HL-60 (cell line): ENCODE results near the gene COPE.

Experiments
- DNase-seq, 2 experiments: peaks; one replicate each; pipeline ENCODE4 v3.0.0-alpha.2; 2010 to 2020; ENCODE audit warnings: low read depth in 1 of 2, low spot score in 1 of 2
- H3K27ac ChIP-seq: fragments of 250-450 bp; sonication (Bioruptor Pico); replicated peaks from 2 replicates; pipeline ENCODE4 v1.5.1; 2020; ENCODE audit warnings: mild to moderate bottlenecking, moderate library complexity
- H3K27me3 ChIP-seq: fragments of 250-450 bp; sonication (Bioruptor Pico); 2 replicates; pipeline ENCODE4 v1.5.1; 2021; ENCODE audit warnings: mild to moderate bottlenecking, moderate library complexity; ENCODE audit not compliant: insufficient read depth, poor library complexity, severe bottlenecking
- H3K4me3 ChIP-seq: replicated peaks from 2 replicates; pipeline ENCODE4 v1.5.1; 2011; ENCODE audit warnings: mild to moderate bottlenecking, control low read depth, low read length; ENCODE audit not compliant: insufficient read depth
- GABPA ChIP-seq: IDR thresholded peaks from 2 replicates; pipeline ENCODE4 v1.6.1; 2012; ENCODE audit warnings: low read depth
- POLR2AphosphoS5 ChIP-seq: IDR thresholded peaks from 2 replicates; pipeline ENCODE4 v1.6.1; 2012; ENCODE audit warnings: low read depth
- SPI1 ChIP-seq: IDR thresholded peaks from 2 replicates; pipeline ENCODE4 v1.6.1; 2012; ENCODE audit warnings: low read depth, mild to moderate bottlenecking, borderline replicate concordance
- TF ChIP-seq, protein P1 (sequence below): IDR thresholded peaks from 2 replicates; pipeline ENCODE4 v1.6.1; 2012; ENCODE audit warnings: low read depth; ENCODE audit not compliant: insufficient replicate concordance
- TF ChIP-seq, protein P2 (sequence below): IDR thresholded peaks from one replicate; pipeline ENCODE4 v1.5.1; 2011; ENCODE audit warnings: low read length, control low read depth, inconsistent platforms; ENCODE audit not compliant: insufficient read depth

The COPE gene

DNA sequence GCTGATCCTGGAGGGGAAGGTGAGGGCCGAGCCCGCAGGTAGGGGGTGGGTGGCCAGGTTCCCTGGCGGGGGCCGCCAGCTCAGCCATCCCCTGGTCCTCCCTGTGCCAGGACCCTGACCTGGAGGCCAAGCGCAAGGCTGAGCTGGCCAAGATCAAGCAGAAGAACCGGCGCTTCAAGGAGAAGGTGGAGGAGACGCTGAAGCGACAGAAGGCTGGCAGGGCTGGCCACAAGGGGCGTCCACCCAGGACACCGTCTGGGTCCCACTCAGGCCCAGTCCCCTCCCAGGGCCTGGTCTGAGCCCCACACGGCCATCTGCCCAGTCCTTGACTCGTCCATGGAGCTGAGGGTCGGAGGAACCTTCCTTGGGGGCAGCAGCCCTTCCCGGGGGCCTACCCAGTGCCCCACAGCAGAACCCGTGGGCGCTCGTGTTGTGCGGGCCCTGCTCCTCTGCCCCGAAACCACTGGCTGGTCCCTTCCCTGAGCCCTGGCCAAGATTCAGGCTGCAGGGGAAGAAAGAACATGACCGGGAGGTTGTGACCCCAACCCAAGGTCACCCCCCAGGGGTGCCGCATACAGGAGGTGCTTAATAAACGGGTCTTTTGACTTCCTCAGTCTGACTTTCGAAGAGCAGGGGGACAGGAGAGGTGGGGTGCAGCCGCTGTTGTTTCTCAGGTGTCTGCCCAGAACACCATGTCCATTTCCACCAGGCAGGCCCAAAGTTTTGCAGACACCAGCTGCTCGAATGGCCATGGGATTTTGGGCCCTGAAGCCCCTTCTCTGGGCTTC, 9.0 kb upstream of the COPE start:
- Histone ChIP-seq H3K27me3 (no peaks in the 10 kb centered on the region), H3K4me3 (no peak overlapping the region), H3K27ac (no peak overlapping the region)
- no peak for TF ChIP-seq GABPA
- no peak for TF ChIP-seq SPI1
- TF ChIP-seq, protein P1, sequence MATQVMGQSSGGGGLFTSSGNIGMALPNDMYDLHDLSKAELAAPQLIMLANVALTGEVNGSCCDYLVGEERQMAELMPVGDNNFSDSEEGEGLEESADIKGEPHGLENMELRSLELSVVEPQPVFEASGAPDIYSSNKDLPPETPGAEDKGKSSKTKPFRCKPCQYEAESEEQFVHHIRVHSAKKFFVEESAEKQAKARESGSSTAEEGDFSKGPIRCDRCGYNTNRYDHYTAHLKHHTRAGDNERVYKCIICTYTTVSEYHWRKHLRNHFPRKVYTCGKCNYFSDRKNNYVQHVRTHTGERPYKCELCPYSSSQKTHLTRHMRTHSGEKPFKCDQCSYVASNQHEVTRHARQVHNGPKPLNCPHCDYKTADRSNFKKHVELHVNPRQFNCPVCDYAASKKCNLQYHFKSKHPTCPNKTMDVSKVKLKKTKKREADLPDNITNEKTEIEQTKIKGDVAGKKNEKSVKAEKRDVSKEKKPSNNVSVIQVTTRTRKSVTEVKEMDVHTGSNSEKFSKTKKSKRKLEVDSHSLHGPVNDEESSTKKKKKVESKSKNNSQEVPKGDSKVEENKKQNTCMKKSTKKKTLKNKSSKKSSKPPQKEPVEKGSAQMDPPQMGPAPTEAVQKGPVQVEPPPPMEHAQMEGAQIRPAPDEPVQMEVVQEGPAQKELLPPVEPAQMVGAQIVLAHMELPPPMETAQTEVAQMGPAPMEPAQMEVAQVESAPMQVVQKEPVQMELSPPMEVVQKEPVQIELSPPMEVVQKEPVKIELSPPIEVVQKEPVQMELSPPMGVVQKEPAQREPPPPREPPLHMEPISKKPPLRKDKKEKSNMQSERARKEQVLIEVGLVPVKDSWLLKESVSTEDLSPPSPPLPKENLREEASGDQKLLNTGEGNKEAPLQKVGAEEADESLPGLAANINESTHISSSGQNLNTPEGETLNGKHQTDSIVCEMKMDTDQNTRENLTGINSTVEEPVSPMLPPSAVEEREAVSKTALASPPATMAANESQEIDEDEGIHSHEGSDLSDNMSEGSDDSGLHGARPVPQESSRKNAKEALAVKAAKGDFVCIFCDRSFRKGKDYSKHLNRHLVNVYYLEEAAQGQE = no peak
- TF ChIP-seq POLR2AphosphoS5 = no peak
- TF ChIP-seq, protein P2, sequence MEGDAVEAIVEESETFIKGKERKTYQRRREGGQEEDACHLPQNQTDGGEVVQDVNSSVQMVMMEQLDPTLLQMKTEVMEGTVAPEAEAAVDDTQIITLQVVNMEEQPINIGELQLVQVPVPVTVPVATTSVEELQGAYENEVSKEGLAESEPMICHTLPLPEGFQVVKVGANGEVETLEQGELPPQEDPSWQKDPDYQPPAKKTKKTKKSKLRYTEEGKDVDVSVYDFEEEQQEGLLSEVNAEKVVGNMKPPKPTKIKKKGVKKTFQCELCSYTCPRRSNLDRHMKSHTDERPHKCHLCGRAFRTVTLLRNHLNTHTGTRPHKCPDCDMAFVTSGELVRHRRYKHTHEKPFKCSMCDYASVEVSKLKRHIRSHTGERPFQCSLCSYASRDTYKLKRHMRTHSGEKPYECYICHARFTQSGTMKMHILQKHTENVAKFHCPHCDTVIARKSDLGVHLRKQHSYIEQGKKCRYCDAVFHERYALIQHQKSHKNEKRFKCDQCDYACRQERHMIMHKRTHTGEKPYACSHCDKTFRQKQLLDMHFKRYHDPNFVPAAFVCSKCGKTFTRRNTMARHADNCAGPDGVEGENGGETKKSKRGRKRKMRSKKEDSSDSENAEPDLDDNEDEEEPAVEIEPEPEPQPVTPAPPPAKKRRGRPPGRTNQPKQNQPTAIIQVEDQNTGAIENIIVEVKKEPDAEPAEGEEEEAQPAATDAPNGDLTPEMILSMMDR = no peak
- DNase-seq = no peak

DNA sequence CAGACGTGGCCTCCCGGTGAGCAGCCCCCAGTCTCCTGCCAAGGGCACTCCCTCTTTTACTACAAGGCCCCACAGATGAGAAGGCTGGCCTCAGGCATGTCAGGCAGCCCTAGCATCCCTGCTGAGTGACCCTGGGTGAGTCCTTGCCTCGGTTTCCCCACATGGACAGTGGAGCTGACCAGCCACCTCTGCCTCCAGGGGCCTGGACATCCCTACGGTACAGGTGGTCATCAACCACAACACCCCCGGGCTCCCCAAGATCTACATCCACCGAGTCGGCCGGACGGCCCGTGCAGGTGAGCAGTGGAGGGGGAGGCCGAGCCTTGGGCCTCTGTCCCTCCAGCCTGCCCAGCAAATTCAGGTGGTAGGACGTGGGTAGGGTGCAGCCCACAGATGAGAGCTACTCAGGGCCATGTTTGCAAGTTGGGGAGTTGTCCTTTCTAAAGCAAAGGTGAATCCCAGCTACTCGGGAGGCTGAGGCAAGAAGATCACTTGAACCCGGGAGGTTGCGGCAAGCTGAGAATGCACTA, 5.6 kb upstream of the COPE start:
- H3K27ac ChIP-seq = no peak overlapping the region
- H3K4me3 ChIP-seq = no peak overlapping the region
- no peak for TF ChIP-seq SPI1
- TF ChIP-seq, protein P1 = no peak
- TF ChIP-seq, protein P2 = no peak
- no peaks in the 10 kb centered on the region for H3K27me3 ChIP-seq
- DNase-seq = no peak

DNA sequence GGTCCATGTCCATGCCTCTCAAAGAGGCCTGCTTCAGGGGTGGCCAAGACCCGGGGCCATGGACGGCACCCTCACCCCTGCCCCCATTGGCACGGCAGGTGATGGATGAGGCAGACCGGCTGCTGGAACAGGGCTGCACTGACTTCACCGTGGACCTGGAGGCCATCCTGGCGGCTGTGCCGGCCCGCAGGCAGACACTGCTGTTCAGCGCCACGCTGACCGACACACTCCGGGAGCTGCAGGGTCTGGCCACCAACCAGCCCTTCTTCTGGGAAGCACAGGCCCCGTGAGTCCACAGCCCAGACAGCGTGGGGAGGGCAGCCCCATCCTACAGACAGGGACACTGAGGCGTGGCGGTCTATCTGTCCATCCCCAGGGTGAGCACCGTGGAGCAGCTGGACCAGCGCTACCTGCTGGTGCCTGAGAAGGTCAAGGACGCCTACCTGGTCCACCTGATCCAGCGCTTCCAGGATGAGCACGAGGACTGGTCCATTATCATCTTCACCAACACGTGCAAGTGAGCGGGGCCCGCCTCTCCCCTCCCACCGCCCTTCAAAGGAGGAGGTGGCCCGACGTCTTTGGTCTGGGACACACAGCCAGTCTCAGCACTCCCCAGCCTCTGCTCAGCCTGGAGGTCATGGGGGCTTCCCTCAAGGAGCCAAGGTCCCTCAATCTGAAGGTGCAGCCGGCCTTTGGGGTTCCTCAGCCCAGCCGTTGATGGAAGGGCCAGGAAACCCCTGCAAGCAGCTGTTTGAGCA, 3.2 kb upstream of the COPE start:
- TF ChIP-seq POLR2AphosphoS5 (no peak), SPI1 (no peak), GABPA (no peak)
- TF ChIP-seq, protein P2 = no peak
- TF ChIP-seq, protein P1 = no peak
- no peaks in the 10 kb centered on the region for H3K27me3 ChIP-seq
- DNase-seq = no peak

More for the DNA sequence above, 3.2 kb upstream of the COPE start:
- H3K27ac ChIP-seq = no peak overlapping the region
- H3K4me3 ChIP-seq = no peak overlapping the region
